H1 (cell line): ENCODE measurements around the gene NEDD4L.

Source experiments
- HDAC2 ChIP-seq, 2 experiments: fragments of 300-600 bp in 1 of 2; sonication (generic) in 1 of 2; IDR thresholded peaks; 2 replicates each; pipeline ENCODE4 v1.6.1; 2011 to 2012; ENCODE audit warnings: low read depth in 2 of 2, low read length in 2 of 2, mild to moderate bottlenecking in 2 of 2, moderate library complexity in 2 of 2, borderline replicate concordance in 1 of 2, inconsistent platforms in 1 of 2
- POLR2A ChIP-seq, 2 experiments: IDR thresholded peaks; 1 replicate in 1 of 2; 2 replicates in 1 of 2; pipeline ENCODE4 v1.6.1; 2011; ENCODE audit warnings: low read depth in 2 of 2, low read length in 2 of 2, mild to moderate bottlenecking in 2 of 2; ENCODE audit errors: control extremely low read depth in 1 of 2
- POLR2AphosphoS5 ChIP-seq: IDR thresholded peaks from 2 replicates; pipeline ENCODE4 v1.6.1; 2011; ENCODE audit warnings: low read depth, low read length
- RFX5 ChIP-seq: IDR thresholded peaks from 2 replicates; pipeline ENCODE4 v1.6.1; 2011; ENCODE audit warnings: low read depth, low read length, improper control_type of control experiment, borderline replicate concordance
- TF ChIP-seq, protein P1 (sequence below), 3 experiments: IDR thresholded peaks; 1 replicate in 2 of 3; 2 replicates in 1 of 3; pipeline versions ENCODE4 v1.5.1 to v1.6.1; 2011; ENCODE audit warnings: low read length in 3 of 3, mild to moderate bottlenecking in 3 of 3, inconsistent platforms in 2 of 3, low read depth in 1 of 3, moderate library complexity in 1 of 3; ENCODE audit not compliant: insufficient read depth in 1 of 3; ENCODE audit errors: control extremely low read depth in 1 of 3

DNA sequence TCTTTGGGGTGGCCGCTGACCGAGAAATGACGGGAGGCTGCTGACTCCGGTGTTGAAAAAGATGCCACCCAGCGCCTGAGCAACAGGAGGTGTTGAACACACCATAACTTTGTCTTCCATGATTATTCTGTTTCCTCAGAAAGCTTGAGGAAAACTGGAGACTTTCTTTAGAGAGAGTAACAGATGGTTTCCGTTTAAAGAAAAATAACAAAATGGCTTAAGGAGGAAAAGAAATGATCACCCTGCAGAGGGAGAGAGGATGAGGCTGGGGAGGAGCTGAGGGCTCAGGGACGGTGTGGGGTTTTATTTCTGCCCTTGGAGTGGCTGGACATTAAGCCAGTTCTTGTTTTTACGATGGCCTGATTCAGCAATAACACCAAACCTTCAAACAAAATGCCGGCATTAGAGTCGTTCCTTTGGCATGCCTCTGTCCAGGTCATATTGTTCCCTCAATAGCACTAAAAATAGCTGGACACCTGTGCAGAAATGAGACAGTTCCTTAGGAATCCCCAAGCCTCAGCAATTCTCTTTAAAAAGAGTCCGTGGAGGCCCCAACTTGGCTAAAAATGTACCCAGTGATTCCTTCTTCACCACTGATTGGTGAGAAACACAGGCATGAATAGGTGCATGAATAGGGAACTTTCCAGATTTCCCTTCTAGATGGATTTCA, 402.5 kb downstream of the NEDD4L start:
- no peak for TF ChIP-seq HDAC2 (IDR thresholded peaks at IDR 0.05; ENCODE audit: borderline replicate concordance in 1 of 2, low read depth in 2 of 2, low read length in 2 of 2)
- no peak for TF ChIP-seq POLR2A (IDR thresholded peaks at IDR 0.05; ENCODE audit: control extremely low read depth in 1 of 2, low read depth in 2 of 2, low read length in 2 of 2)
- no peak for TF ChIP-seq RFX5
- no peak for TF ChIP-seq POLR2AphosphoS5
- TF ChIP-seq, protein P1, sequence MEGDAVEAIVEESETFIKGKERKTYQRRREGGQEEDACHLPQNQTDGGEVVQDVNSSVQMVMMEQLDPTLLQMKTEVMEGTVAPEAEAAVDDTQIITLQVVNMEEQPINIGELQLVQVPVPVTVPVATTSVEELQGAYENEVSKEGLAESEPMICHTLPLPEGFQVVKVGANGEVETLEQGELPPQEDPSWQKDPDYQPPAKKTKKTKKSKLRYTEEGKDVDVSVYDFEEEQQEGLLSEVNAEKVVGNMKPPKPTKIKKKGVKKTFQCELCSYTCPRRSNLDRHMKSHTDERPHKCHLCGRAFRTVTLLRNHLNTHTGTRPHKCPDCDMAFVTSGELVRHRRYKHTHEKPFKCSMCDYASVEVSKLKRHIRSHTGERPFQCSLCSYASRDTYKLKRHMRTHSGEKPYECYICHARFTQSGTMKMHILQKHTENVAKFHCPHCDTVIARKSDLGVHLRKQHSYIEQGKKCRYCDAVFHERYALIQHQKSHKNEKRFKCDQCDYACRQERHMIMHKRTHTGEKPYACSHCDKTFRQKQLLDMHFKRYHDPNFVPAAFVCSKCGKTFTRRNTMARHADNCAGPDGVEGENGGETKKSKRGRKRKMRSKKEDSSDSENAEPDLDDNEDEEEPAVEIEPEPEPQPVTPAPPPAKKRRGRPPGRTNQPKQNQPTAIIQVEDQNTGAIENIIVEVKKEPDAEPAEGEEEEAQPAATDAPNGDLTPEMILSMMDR (IDR thresholded peaks at IDR 0.05; ENCODE audit: control extremely low read depth in 1 of 3, insufficient read depth in 1 of 3, low read depth in 1 of 3, low read length in 3 of 3): no peak
